ENCODE data around the gene REXO1. TPM values are rescaled to one million over a fixed set of nuclear protein-coding genes. Genes with fewer than 3 reads are reported as not detected.
"Not testable (repeated sequence)": the region's sequence is repeated elsewhere in the genome, so short reads cannot be mapped to it uniquely, and the experiment has no call there.

The REXO1 gene
- polyA plus RNA-seq, 1 donor, result 24.2 TPM

- DNase-seq, result peak; percentile 94
These were observed 27.6 kb upstream of the REXO1 start for GRCh38 chr19:1875646-1876495.

DNA sequence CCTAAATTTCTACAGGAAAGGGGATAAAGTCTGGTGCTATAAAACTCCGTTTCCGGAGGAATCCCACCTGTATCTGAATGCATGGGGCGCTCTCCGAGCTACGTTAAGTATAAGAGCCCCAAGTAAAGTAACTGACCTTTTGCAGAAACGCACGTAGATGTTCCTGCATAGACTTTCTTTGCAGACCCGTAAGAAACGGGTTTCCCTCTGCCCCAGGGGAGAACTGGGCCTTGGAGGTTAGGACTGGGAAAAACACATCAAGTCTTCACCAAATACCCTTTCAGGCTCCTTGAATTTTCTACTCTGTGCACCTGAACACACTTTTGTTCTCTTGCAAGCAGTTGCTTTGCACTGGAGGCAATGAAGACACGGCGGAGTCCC is 27.0 kb upstream of the REXO1 start:
- not testable (repeated sequence) for DNase-seq

GRCh38 chr19:1874554-1875185 is 26.4 kb upstream of the REXO1 start:
- DNase-seq, result no peak

- no peak for DNase-seq
These were observed 25.5 kb upstream of the REXO1 start for GRCh38 chr19:1873524-1874473.

GRCh38 chr19:1872807-1873523 is 24.7 kb upstream of the REXO1 start:
- no peak for DNase-seq

DNA sequence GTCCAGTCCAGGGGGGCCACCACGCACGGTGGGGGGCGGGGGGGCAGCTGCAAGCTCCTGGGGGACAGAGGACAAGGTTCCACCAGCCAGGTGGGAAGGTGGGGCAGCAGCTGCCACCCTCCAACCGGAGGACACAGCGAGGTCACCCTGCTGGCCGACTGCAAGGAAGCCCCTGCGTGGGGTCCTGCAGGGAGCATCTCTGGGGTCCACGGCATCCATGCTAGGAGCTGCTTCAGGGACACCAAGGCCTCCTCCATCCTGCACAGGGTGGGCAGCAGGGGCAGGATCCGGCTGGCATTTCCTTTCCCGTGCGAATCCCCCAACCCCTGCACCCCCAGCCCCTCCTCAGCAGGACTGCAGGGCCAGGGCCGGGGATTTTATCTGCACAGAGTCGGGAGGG is 23.3 kb upstream of the REXO1 start:
- DNase-seq, result no peak

GRCh38 chr19:1871140-1871597 is 22.9 kb upstream of the REXO1 start:
- DNase-seq, result no peak

DNA sequence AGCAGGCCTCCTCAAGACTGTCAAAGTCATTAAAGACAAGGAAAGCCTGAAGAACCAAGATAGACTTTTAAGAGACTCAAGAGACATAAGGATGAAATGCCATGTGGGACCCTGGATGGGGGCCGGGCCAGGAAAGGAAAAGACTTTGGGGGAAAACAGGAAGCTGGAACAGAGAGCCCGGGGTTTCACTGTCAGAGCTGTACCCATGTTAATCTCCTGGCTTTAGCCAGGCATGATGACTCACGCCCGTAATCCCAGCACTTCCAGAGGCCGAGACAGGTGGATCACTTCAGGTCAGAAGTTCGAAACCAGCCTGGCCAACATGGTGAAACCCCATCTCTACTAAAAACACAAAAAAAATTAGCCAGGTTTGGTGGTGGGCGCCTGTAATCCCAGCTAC is 20.7 kb upstream of the REXO1 start:
- no peak for DNase-seq

DNA sequence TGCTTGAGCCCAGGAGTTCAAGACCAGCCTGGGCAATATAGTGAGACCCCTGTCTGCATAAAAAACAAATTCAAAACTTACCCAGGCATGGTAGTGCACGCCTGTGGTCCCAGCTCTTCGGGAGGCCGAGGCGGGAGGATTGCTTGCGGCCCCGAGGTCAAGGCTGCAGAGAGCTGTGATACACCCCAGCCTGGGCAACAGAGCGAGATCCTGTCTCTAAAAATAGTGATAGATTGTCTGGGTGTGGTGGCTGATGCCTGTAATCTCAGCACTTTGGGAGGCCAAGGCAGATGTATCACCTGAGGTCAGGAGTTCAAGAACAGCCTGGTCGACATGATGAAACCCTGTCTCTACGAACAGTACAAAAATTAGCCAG is 19.1 kb upstream of the REXO1 start:
- DNase-seq, result no peak

DNA sequence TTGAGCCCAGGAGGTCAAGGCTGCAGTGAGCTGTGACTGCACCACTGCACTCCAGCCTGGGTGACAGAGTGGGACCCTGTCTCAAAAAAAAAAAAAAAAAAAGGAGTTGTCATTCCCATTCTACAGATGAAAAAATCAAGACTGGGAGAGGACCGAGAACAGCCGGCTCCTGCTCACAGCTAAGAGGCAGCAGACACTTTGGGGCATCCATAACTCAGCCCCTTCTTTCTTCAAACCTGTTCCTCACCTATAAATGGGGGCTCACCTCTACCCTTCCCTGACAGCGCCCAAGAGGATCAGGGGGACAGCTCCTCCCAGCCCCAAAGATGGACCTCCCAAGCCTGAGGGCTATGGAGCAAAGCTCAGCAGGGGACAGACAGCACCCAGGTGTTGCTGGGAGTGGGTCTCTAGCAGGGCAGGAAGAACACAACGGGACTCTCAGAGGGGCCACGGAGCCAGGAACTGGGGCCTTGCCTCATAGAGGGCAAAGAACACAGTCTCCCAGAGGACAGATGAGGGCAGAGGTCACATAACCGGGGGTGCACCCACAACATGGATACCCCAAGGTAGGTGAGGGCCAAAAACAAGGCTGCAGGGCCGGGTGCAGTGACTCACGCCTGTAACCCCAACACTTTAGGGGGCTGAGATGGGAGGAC is 18.5 kb upstream of the REXO1 start:
- no peak for DNase-seq

GRCh38 chr19:1865172-1866010 is 17.1 kb upstream of the REXO1 start:
- DNase-seq, result no peak

- DNase-seq, result peak; percentile 76
These were observed 16.3 kb upstream of the REXO1 start for GRCh38 chr19:1864480-1865171.

DNA sequence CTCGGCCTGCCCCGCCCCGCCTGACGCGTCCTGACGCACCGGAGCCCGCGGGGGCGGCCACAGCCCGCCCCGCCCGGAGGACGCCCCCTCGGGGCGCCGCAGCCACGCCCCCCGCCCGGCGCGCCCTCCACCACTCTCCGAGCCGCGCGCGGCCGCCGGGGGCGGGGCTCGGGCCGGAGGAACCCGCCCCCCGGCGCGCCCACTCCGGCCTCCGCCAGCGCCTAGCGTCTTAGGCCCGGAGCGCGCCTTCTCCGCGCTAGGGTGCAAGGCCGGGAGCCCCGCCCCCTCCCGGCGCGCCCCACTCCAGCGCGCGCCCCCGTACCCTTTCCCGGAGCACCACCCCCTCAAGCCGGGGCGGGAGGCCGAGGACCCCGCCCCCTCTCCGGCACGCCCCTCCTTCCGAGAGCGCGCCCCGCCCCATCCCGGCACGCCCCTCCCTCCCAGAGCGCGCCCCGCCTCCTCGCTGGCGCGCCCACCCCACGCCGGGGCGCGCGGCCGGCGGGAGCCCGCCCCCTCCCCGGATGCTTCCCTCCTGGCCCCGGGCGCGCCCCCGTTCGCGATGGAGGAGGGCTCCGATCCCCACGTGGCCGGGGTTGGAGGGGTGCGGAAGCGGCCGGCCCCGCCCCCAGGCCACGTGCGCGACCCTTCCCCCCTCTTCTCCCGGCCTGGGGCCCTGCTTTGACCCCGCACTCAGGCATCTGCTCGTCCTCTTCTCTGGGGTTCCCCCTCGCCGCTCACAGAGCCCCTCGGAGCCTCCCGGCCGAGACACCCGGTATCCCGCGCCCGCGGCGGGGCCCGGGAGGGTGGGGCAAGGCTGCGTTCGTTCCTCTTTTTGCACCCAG is 15.6 kb upstream of the REXO1 start:
- peak; percentile 93 for DNase-seq

GRCh38 chr19:1863328-1863637 is 15.0 kb upstream of the REXO1 start, which contains the start of gene KLF16:
Gene KLF16, minus strand, starts transcription at chr19:1863579. Its CDS starts 82 bp downstream, at chr19:1863497.
- no peak for DNase-seq

- no peak for DNase-seq
These were observed 14.4 kb upstream of the REXO1 start for GRCh38 chr19:1862424-1863327.

DNA sequence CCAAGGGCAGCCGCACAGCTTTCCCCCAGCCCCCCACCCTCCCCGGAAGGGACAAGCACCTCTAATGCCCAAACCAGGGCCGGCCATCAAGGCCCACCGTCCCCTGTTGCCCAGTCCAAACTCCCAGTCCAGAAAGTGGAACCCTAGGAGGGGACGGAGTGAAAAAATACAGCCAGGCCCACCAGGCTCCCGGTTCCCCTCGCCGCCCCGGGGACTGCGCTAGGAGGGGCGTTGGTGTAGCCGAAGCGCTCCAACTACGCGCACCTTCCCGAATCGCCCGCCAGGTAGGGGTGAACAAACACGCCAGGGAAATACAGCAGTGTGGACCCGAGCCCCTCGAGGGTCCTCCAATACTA is 13.8 kb upstream of the REXO1 start:
- DNase-seq, result no peak

DNA sequence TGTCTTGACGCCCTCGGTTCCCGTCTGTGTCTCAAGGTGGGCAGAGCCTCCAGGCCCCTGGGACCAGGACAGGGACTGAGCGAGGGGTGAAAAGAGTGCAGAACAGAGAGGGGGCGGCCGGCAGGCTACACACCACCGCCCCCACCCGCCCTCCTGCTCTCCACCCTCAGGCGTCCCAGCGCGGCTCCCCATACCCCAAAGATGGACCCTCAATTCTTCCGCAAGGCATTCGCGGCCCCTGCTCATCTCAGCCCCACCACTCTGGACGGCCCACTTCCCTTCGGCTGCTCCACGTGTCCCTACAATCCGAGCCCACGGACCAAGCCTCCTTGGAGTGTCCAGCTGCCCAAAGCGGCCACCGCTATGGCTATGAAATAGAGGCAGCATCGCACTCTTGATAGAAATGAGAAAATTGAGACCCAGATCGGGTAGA is 13.3 kb upstream of the REXO1 start:
- DNase-seq, result no peak

All from hindlimb muscle (tissue), 1 donor.